ENCODE data around the gene CDH24.
A peak's percentile ranks its signal among the peaks of the same experiment; 100 is the strongest.
"Not testable (repeated sequence)": the region's sequence is repeated elsewhere in the genome, so short reads cannot be mapped to it uniquely, and the experiment has no call there.

The CDH24 gene

DNA sequence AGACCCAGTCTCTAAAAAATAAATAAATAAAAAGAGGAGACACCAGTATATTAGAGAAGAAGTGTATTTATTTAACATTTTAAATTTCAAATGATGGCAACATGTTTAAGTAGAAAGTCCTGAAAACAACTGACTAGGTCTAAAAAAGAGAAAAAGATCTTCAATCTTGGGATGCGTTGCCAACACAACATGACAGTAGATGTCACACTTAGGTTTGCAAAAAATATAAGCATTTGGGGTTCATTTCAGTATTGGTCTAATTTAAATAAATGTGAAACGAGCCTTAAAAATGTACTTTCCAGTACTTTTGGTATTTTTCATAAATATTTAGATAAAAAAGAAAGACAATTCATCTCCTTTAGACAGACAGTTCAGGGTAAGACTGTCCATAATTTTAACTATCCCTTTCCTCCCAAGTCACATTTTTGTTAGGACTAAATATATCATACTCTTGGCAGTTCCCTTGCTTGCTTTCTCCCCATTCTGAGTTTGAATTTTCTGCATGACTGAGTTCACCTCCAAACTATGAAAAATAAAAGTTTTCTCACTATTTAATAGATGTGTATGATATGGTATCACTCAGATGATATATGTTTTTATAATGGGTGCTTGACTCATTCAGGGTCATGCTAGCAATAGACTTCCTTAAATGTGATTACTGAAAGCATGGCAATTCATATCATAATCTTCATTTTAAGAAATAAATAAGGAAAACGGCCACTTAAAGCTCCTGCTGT lies 51.7 kb downstream of the CDH24 start:
- peak overlapping the region; percentile 81 for H3K4me3 ChIP-seq (ENCODE audit: low read depth, low read length)
- H3K9ac ChIP-seq (ENCODE audit: low read depth, low read length): no peak overlapping the region

GRCh38 chr14:23004274-23004673 lies 53.0 kb downstream of the CDH24 start:
- not testable (repeated sequence) for H3K4me1 ChIP-seq (ENCODE audit: control insufficient read depth, insufficient read depth, low read length); H3K4me3 ChIP-seq (ENCODE audit: low read depth, low read length); H3K27me3 ChIP-seq (ENCODE audit: control insufficient read depth, insufficient read depth, low read length); H3K9ac ChIP-seq (ENCODE audit: low read depth, low read length); H3K36me3 ChIP-seq (ENCODE audit: control insufficient read depth, insufficient read depth, low read length); H3K9me3 ChIP-seq (ENCODE audit: control insufficient read depth, insufficient read depth, low read length)

More for the DNA sequence above, 51.7 kb downstream of the CDH24 start:
- Histone ChIP-seq H3K36me3 (ENCODE audit: control insufficient read depth, insufficient read depth, low read length) (no peaks in the 10 kb centered on the region), H3K27me3 (ENCODE audit: control insufficient read depth, insufficient read depth, low read length) (no peaks in the 10 kb centered on the region), H3K4me1 (ENCODE audit: control insufficient read depth, insufficient read depth, low read length) (peaks cover 5% of the 10 kb centered on the region), H3K9me3 (ENCODE audit: control insufficient read depth, insufficient read depth, low read length) (no peaks in the 10 kb centered on the region)

GRCh38 chr14:23002592-23002991 lies 54.7 kb downstream of the CDH24 start:
- H3K36me3 ChIP-seq (ENCODE audit: control insufficient read depth, insufficient read depth, low read length): no peaks in the 10 kb centered on the region
- peaks cover 2% of the 10 kb centered on the region for H3K4me1 ChIP-seq (ENCODE audit: control insufficient read depth, insufficient read depth, low read length)
- no peaks in the 10 kb centered on the region for H3K9me3 ChIP-seq (ENCODE audit: control insufficient read depth, insufficient read depth, low read length)
- H3K27me3 ChIP-seq (ENCODE audit: control insufficient read depth, insufficient read depth, low read length): no peaks in the 10 kb centered on the region
- no peak overlapping the region for H3K9ac ChIP-seq (ENCODE audit: low read depth, low read length)
- no peak overlapping the region for H3K4me3 ChIP-seq (ENCODE audit: low read depth, low read length)

- Histone ChIP-seq H3K4me3 (ENCODE audit: low read depth, low read length) (no peak overlapping the region), H3K27me3 (ENCODE audit: control insufficient read depth, insufficient read depth, low read length) (no peaks in the 10 kb centered on the region), H3K9me3 (ENCODE audit: control insufficient read depth, insufficient read depth, low read length) (no peaks in the 10 kb centered on the region), H3K4me1 (ENCODE audit: control insufficient read depth, insufficient read depth, low read length) (peaks cover 2% of the 10 kb centered on the region), H3K9ac (ENCODE audit: low read depth, low read length) (no peak overlapping the region), H3K36me3 (ENCODE audit: control insufficient read depth, insufficient read depth, low read length) (no peaks in the 10 kb centered on the region)
Measured at GRCh38 chr14:23000860-23001259, 56.5 kb downstream of the CDH24 start.

DNA sequence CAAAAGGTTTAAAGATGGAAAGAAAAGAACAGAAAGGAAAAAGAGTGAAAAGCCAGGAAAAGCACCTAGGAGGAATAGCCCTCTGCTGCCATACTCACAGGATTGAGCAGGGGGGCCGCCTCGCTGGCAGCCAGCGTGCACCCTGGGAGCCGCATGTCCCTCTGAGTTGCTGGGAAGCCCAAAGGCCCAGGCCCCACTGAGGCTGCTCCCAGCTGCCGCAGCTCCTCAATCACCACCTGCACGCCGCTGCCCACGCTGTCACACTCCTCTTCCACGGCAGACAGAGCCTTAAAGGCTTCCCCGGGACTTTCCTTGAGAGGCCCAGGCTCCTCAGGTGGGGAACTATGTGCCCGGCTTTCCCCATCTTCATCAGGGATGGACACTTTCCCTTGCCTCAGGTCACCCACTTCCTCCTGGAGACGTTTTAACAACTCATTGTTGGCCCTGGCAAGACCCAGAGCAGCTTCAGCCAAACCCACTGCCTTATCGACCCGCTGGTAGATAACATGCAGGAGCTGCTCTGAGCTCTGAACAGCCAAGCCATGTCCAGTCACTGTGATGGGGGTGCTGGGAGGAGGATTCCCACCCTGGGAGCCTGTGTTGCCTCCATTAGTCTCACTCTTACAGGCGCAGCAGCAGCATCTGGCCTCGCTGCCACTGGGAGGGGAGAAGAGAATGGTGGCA lies 58.8 kb downstream of the CDH24 start:
- peak overlapping the region; percentile 29 for H3K9ac ChIP-seq (ENCODE audit: low read depth, low read length)
- H3K27me3 ChIP-seq (ENCODE audit: control insufficient read depth, insufficient read depth, low read length): no peaks in the 10 kb centered on the region
- no peaks in the 10 kb centered on the region for H3K36me3 ChIP-seq (ENCODE audit: control insufficient read depth, insufficient read depth, low read length)
- no peak overlapping the region for H3K4me3 ChIP-seq (ENCODE audit: low read depth, low read length)
- no peaks in the 10 kb centered on the region for H3K9me3 ChIP-seq (ENCODE audit: control insufficient read depth, insufficient read depth, low read length)
- peaks cover 5% of the 10 kb centered on the region for H3K4me1 ChIP-seq (ENCODE audit: control insufficient read depth, insufficient read depth, low read length)

- Histone ChIP-seq H3K4me3 (ENCODE audit: low read depth, low read length) (no peak overlapping the region), H3K4me1 (ENCODE audit: control insufficient read depth, insufficient read depth, low read length) (peaks cover 5% of the 10 kb centered on the region), H3K36me3 (ENCODE audit: control insufficient read depth, insufficient read depth, low read length) (no peaks in the 10 kb centered on the region), H3K27me3 (ENCODE audit: control insufficient read depth, insufficient read depth, low read length) (no peaks in the 10 kb centered on the region), H3K9me3 (ENCODE audit: control insufficient read depth, insufficient read depth, low read length) (no peaks in the 10 kb centered on the region), H3K9ac (ENCODE audit: low read depth, low read length) (peak overlapping the region; percentile 29)
Measured at GRCh38 chr14:22997676-22998323, 59.5 kb downstream of the CDH24 start.

Measured in iPS-15b (cell line).